Activated CD4-positive, alpha-beta memory T cell treated with anti-CD3 and anti-CD28 coated beads for 36 hours (primary cell): ENCODE measurements around the gene PTTG1. TPM values are rescaled to one million over a fixed set of nuclear protein-coding genes. Genes with fewer than 3 reads are reported as not detected.

Experiments
- CTCF ChIA-PET: fragments of 350-600 bp; sonication (Branson Sonifier 250); formaldehyde crosslinking; loops from one replicate; lab custom pipeline; 2021; ENCODE audit warnings: antibody characterized with exemption, inconsistent platforms; lab: Charles Lee
- POLR2A ChIA-PET: fragments of 350-600 bp; sonication (Branson Sonifier 250); formaldehyde crosslinking; loops from one replicate; lab custom pipeline; 2021; ENCODE audit warnings: antibody characterized with exemption; lab: Charles Lee
- DNase-seq: peaks from one replicate; pipeline ENCODE4 v3.0.0-alpha.2; 2020
- H3K27ac Mint-ChIP-seq: one replicate; pipeline ENCODE4 v1.8.0; 2021; ENCODE audit warnings: mixed read lengths
- H3K27me3 Mint-ChIP-seq: one replicate; pipeline ENCODE4 v1.8.0; 2021; ENCODE audit warnings: mixed read lengths
- H3K36me3 Mint-ChIP-seq: one replicate; pipeline ENCODE4 v1.8.0; 2021; ENCODE audit warnings: mixed read lengths
- H3K4me1 Mint-ChIP-seq: one replicate; pipeline ENCODE4 v1.8.0; 2021; ENCODE audit warnings: low read depth, mixed read lengths
- H3K4me3 Mint-ChIP-seq: one replicate; pipeline ENCODE4 v1.8.0; 2021; ENCODE audit warnings: mild to moderate bottlenecking, mixed read lengths
- H3K9me3 Mint-ChIP-seq: one replicate; pipeline ENCODE4 v1.8.0; 2021; ENCODE audit warnings: mixed read lengths
- intact Hi-C: fragments of 100-400 bp; cut with micrococcal nuclease; formaldehyde crosslinking; loops from one replicate; pipeline ENCODE4 v1.15.1; 2023
- microRNA-seq: library from miRNA; unstranded; fragments of <30 nt; microRNA quantifications from one replicate; pipeline ENCODE4 v1.2.0, GENCODE V29; 2022; ENCODE audit warnings: borderline number of aligned reads, borderline microRNAs expressed, borderline replicate concordance
- total RNA-seq, 2 experiments: library from RNA; stranded (reverse); gene quantifications; one replicate each; pipeline ENCODE4 v1.2.3, GENCODE V29; 2021

The PTTG1 gene
- total RNA-seq, 2 experiments from 2014 or later: 228 to 236 TPM

DNA sequence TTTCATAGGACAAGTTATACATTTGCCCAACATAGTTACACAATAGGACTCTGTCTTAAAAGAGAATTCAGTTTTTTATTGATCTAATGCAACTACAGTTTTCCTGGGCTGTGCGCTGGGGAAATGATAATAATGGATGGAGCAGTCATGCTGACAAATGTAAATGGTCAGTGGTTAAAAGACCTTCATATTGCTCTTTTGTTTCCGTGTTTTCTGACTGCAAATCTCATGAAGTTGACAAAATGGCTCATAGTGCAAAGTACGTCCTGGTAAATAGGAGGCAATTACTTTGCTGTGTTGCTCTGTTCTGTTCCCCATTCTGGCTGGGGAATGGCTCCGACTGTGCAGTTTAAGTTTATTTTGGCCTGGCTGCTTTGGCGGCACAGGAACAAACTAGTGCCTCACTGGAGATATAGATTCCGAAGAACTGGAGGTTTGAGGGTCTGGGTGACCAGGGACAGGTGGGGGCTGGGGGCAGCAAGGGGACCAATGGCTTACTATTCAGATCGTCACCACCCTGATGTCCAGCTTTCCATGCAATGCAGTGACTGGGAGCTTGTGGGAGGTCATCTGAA, 54.3 kb downstream of the PTTG1 start:
- peak overlapping the region; percentile 45 for H3K4me3 Mint-ChIP-seq

DNA sequence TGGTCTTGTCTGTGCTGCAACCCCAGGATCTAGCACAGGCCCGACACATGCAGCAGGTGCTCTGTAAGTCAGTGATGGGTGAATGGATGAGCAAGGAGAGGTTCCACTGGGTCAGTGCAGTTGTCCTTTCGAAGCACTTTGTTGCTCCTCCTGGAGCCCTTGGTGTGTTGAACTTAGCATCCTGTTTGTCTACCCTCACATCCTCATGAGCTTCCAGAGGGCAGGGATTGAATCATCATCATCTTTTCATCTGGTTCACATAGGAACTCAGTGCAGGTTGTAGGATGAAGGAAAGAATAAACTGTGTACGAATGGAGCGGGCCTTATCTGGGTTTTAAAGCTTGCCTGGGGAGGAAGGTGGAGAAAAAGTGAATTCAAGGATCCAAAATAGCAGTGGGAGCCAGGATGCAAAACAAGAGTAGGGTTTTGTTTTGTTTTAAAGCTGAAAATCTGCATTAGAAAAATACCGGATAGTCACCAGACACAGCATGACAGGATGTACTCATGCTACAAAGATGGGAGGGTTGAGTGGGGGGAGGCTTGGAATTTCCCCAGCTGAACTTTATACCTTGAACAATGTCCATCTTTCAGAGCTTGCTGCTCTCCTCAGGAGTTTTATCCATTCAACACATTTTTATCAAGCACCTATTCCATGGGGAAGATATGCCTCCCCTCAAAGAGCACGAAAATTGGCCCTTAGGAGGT, 55.8 kb downstream of the PTTG1 start:
- peaks cover 46% of the 10 kb centered on the region for H3K36me3 Mint-ChIP-seq
- peak; percentile 31 for DNase-seq
- CTCF ChIA-PET: interaction anchor here (1.0 to 4.4 kb wide), 5 partner anchors 10 to 56 kb away, joined by 4 to 28 read pairs (median 6); partner anchors contain the start of gene PTTG1
- POLR2A ChIA-PET: interaction anchor here (0.8 to 4.8 kb wide), 5 partner anchors 9 to 38 kb away, joined by 3 to 30 read pairs (median 4); no protein-coding TSS in a partner anchor
- peak overlapping the region; percentile 55 for H3K4me3 Mint-ChIP-seq
- H3K27ac Mint-ChIP-seq: peak overlapping the region; percentile 84
- H3K27me3 Mint-ChIP-seq: no peaks in the 10 kb centered on the region
- no peaks in the 10 kb centered on the region for H3K9me3 Mint-ChIP-seq
- H3K4me1 Mint-ChIP-seq: peaks cover 84% of the 10 kb centered on the region
- intact Hi-C loops: loop anchor here (1.0 to 2.0 kb wide), 2 partner anchors 9 to 29 kb away; no protein-coding TSS in a partner anchor

More for the DNA sequence above, 54.3 kb downstream of the PTTG1 start:
- ChIA-PET CTCF (interaction anchor here (3.0 kb wide), 1 partner anchor 37 kb away, joined by 25 read pairs; no protein-coding TSS in a partner anchor), POLR2A (no interaction called here)
- no peak for DNase-seq
- Mint-ChIP-seq H3K36me3 (peaks cover 55% of the 10 kb centered on the region), H3K27ac (peak overlapping the region; percentile 74), H3K9me3 (no peaks in the 10 kb centered on the region), H3K27me3 (no peaks in the 10 kb centered on the region), H3K4me1 (peaks cover 87% of the 10 kb centered on the region)
- intact Hi-C loops: loop anchor here (2.0 kb wide), 1 partner anchor 31 kb away; no protein-coding TSS in a partner anchor

GRCh38 chr5:160478163-160478562, 56.5 kb downstream of the PTTG1 start:
- intact Hi-C loops: no loop called here
- peaks cover 79% of the 10 kb centered on the region for H3K4me1 Mint-ChIP-seq
- CTCF ChIA-PET: interaction anchor here (1.0 to 4.4 kb wide), 5 partner anchors 11 to 56 kb away, joined by 4 to 28 read pairs (median 6); partner anchors contain the start of gene PTTG1

More at GRCh38 chr5:160478163-160478562, 56.5 kb downstream of the PTTG1 start:
- POLR2A ChIA-PET: interaction anchor here (0.8 to 4.8 kb wide), 5 partner anchors 10 to 39 kb away, joined by 3 to 30 read pairs (median 4); no protein-coding TSS in a partner anchor
- H3K36me3 Mint-ChIP-seq: peaks cover 40% of the 10 kb centered on the region
- no peaks in the 10 kb centered on the region for H3K27me3 Mint-ChIP-seq
- no peaks in the 10 kb centered on the region for H3K9me3 Mint-ChIP-seq
- DNase-seq: no peak
- H3K4me3 Mint-ChIP-seq: no peak overlapping the region
- H3K27ac Mint-ChIP-seq: peak overlapping the region; percentile 84

Small RNA genes within 50 kb of the gene (microRNA-seq; reads per million reads assigned to microRNA genes)
- not detected for gene MIR3142

Other genes with a start within 250 kb of the PTTG1 start
- gene FABP6, start 192.3 kb upstream of the PTTG1 start, total RNA-seq: not detected
- not detected for gene CCNJL, start 109.3 kb upstream of the PTTG1 start, total RNA-seq
- gene C1QTNF2, start 51.2 kb upstream of the PTTG1 start, total RNA-seq: not detected
- gene FAM200C, start 21.8 kb upstream of the PTTG1 start, total RNA-seq: 1 to 10 TPM; 1.1 to 1.4 TPM
- gene SLU7, start 2.8 kb upstream of the PTTG1 start, total RNA-seq: 10 to 100 TPM; 45.9 to 46.4 TPM